Measurements from ENCODE around the gene SYNPO2. TPM values are rescaled to one million over a fixed set of nuclear protein-coding genes. Genes with fewer than 3 reads are reported as not detected.
"Not testable (repeated sequence)": the region's sequence is repeated elsewhere in the genome, so short reads cannot be mapped to it uniquely, and the experiment has no call there.

Gene SYNPO2
- total RNA-seq, 1 donor from 2014 or later = 26.2 TPM

DNA sequence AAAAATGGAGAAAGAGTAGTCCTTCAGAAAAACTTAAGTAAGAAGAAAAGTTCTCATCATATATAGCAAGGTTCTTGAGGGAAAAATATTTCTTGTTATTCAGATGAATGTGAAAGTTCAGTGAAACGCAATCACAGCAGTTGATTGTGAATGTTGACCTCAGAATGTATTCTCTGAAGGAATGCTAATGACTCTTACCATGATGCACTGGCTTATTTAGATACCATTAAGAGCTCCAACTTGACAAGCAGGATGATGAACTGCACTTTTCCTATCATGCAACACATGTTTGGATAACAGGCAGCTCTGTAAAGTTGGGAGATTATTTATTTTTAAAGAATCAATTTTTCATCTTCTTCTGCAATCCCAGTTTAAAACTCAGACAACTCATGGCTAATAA, 131.5 kb downstream of the SYNPO2 start:
- no peaks in the 10 kb centered on the region for H3K27me3 ChIP-seq (ENCODE audit: low read depth)
- no peak for TF ChIP-seq CTCF (IDR thresholded peaks at IDR 0.05)
- intact Hi-C loops (cut with DNase I) = no loop called here
- DNase-seq = no peak
- peaks cover 6% of the 10 kb centered on the region for H3K4me1 ChIP-seq
- ATAC-seq = no peak
- H3K27ac ChIP-seq = no peak overlapping the region
- no peaks in the 10 kb centered on the region for H3K9me3 ChIP-seq
- H3K36me3 ChIP-seq = no peaks in the 10 kb centered on the region
- no peak overlapping the region for H3K4me3 ChIP-seq

- intact Hi-C loops (cut with DNase I); H3K9me3 ChIP-seq; H3K27me3 ChIP-seq (ENCODE audit: low read depth); DNase-seq; H3K4me3 ChIP-seq; ATAC-seq; H3K27ac ChIP-seq; H3K36me3 ChIP-seq: not testable (repeated sequence)
- H3K4me1 ChIP-seq = peaks cover 17% of the 10 kb centered on the region
Measured at GRCh38 chr4:119022520-119022919, 133.9 kb downstream of the SYNPO2 start.

GRCh38 chr4:119024102-119024501, 135.4 kb downstream of the SYNPO2 start:
- TF ChIP-seq CTCF (IDR thresholded peaks at IDR 0.05) = no peak
- Histone ChIP-seq H3K4me3 (no peak overlapping the region), H3K36me3 (no peaks in the 10 kb centered on the region), H3K27ac (no peak overlapping the region), H3K4me1 (peaks cover 17% of the 10 kb centered on the region), H3K9me3 (no peaks in the 10 kb centered on the region), H3K27me3 (ENCODE audit: low read depth) (no peaks in the 10 kb centered on the region)
- DNase-seq (no peak), ATAC-seq (no peak)
- intact Hi-C loops (cut with DNase I) = no loop called here

DNA sequence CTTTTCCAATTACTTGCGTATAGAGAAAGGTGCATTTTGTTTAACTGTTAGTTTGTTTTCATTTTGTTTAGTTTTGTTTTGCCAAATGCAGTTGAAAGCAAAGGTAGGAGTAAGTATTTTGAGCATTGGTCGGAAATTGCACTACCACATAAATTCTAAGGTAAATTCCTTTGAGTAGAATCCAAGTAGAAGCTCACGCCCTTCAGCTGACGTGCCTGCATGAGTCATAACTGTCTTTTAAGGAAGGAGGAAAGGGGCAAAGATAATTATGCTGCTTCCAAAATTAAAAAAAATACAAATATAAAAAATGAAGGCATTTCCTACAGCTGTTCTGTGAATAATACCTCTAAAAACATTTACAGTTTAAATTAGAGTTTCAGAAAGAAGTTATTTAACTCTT, 136.8 kb downstream of the SYNPO2 start:
- no peaks in the 10 kb centered on the region for H3K27me3 ChIP-seq (ENCODE audit: low read depth)
- H3K4me3 ChIP-seq = no peak overlapping the region
- peak overlapping the region; percentile 80 for H3K27ac ChIP-seq
- peak; percentile 67 to 91 for ATAC-seq
- intact Hi-C loops (cut with DNase I) = no loop called here
- no peak for TF ChIP-seq CTCF (IDR thresholded peaks at IDR 0.05)
- no peaks in the 10 kb centered on the region for H3K36me3 ChIP-seq
- no peaks in the 10 kb centered on the region for H3K9me3 ChIP-seq
- peaks cover 17% of the 10 kb centered on the region for H3K4me1 ChIP-seq
- DNase-seq = peak; percentile 73

DNA sequence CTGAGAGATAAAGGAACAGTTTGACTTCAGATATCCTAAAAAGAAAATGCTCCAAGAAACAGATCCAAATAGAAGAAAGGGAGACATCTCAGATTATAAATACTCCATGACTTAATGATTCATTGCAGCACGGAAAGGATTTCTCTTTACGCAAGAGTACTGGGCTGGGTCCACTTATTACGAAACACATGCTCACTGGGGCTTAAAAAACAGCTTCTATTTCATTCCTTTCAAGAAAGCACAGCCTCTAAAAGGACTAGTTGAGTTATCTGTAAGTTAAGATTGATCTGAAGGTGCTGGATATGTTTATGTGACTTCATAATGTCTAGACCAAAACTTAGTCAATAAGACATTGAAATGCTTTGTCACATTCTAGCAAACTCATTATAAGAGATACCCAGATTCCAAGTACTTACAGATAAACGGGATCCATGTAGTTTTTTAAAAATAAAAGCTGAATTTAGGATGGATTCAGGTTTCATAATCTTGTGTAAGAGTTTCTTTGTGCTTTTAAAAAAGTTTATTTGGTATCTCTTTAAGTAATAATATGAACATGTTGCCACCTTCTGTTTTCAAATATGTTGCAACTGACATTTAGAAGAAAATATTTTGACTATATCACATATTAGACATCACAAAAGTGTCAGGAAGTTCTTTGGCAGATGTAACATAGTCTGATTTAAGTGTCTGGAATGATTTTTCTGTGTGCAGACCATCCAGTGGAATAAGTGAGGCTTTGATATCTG, 137.4 kb downstream of the SYNPO2 start:
- Histone ChIP-seq H3K36me3 (no peaks in the 10 kb centered on the region), H3K27ac (peak overlapping the region; percentile 80), H3K4me1 (peaks cover 17% of the 10 kb centered on the region), H3K9me3 (no peaks in the 10 kb centered on the region), H3K4me3 (no peak overlapping the region), H3K27me3 (ENCODE audit: low read depth) (no peaks in the 10 kb centered on the region)
- no peak for DNase-seq
- intact Hi-C loops (cut with DNase I) = no loop called here
- no peak for TF ChIP-seq CTCF (IDR thresholded peaks at IDR 0.05)
- ATAC-seq = peak; percentile 87 to 94

DNA sequence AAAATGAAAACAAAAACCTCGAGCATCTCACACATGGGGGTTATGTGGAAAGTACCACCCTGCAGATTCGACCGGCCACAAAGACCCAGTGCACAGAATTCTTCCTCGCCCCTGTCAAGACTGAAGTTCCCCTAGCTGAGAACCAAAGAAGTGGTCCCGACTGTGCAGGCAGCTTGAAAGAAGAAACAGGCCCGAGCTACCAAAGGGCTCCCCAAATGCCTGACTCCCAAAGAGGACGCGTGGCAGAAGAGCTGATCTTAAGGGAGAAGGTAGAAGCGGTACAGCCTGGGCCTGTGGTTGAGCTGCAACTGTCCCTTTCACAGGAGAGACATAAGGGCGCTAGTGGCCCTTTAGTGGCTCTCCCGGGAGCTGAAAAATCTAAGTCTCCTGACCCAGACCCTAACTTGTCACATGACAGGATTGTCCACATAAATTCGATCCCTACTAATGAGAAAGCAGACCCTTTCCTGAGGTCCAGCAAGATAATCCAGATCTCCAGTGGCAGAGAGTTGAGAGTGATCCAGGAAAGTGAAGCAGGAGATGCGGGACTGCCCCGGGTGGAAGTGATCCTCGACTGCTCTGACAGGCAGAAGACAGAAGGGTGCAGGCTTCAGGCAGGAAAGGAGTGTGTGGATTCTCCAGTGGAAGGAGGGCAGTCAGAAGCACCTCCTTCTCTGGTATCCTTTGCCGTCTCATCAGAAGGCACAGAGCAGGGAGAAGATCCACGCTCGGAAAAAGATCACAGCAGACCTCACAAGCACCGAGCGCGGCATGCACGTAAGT, 138.2 kb downstream of the SYNPO2 start:
- DNase-seq (no peak), ATAC-seq (peak; percentile 24 to 62)
- intact Hi-C loops (cut with DNase I) = no loop called here
- no peaks in the 10 kb centered on the region for H3K36me3 ChIP-seq
- no peak for TF ChIP-seq CTCF (IDR thresholded peaks at IDR 0.05)
- peak overlapping the region; percentile 80 for H3K27ac ChIP-seq
- H3K4me1 ChIP-seq = peaks cover 17% of the 10 kb centered on the region
- H3K4me3 ChIP-seq = peak overlapping the region; percentile 33
- no peaks in the 10 kb centered on the region for H3K9me3 ChIP-seq
- no peaks in the 10 kb centered on the region for H3K27me3 ChIP-seq (ENCODE audit: low read depth)

All from lower lobe of right lung (tissue), 2 donors.